ENCODE data around the gene RAP2A. TPM values are rescaled to one million over a fixed set of nuclear protein-coding genes. Genes with fewer than 3 reads are reported as not detected.

RAP2A gene
- total RNA-seq, 1 experiment from 2014 or later: 32.1 TPM

- H2AK5ac ChIP-seq (ENCODE audit: insufficient read length, low read length): no peak overlapping the region
- Mint-ChIP-seq H3K9me3 (no peaks in the 10 kb centered on the region), H3K4me1 (peaks cover 0 to 3% of the 10 kb centered on the region in 2 experiments; a peak in 2 of 4 replicates), H3K4me3 (no peak overlapping the region), H3K27me3 (ENCODE audit: low read depth) (no peaks in the 10 kb centered on the region), H3K27ac (no peak overlapping the region), H3K36me3 (ENCODE audit: insufficient read depth in 1 of 3, low read depth in 3 of 3) (no peaks in the 10 kb centered on the region)
- no peak overlapping the region for H3K23ac ChIP-seq (ENCODE audit: insufficient read length, low read depth, low read length)
- no peaks in the 10 kb centered on the region for H3K27me3 ChIP-seq (ENCODE audit: insufficient read depth, low read length)
- H3K79me1 ChIP-seq (ENCODE audit: insufficient read depth, low read depth, low read length, poor library complexity, severe bottlenecking): no peaks in the 10 kb centered on the region
- no peak overlapping the region for H4K5ac ChIP-seq (ENCODE audit: insufficient read length, low read depth, low read length)
- no peak overlapping the region for H3K18ac ChIP-seq (ENCODE audit: insufficient read length, low read depth, low read length)
- DNase-seq: no peak
- H2BK20ac ChIP-seq (ENCODE audit: low read depth, low read length, poor library complexity, severe bottlenecking): no peak overlapping the region
- H3K14ac ChIP-seq (ENCODE audit: insufficient read depth, low read length): no peak overlapping the region
- no peak overlapping the region for H2BK12ac ChIP-seq (ENCODE audit: insufficient read length, low read depth, low read length)
- H3K4me2 ChIP-seq (ENCODE audit: insufficient read depth, insufficient read length, low read length): no peak overlapping the region
- H3K79me2 ChIP-seq (ENCODE audit: insufficient read depth, low read length): no peaks in the 10 kb centered on the region
- no peak overlapping the region for H3K27ac ChIP-seq (ENCODE audit: insufficient read length, low read depth, low read length)
- no peak overlapping the region for H2BK5ac ChIP-seq (ENCODE audit: insufficient read length, low read length)
- no peak overlapping the region for H2BK15ac ChIP-seq (ENCODE audit: low read depth, low read length)
- no peak for TF ChIP-seq CTCF (conservative IDR thresholded peaks at IDR 0.05)
- no peak overlapping the region for H3K9ac ChIP-seq (ENCODE audit: extremely low read depth, insufficient read length, low read length)
- no peak overlapping the region for H3K56ac ChIP-seq (ENCODE audit: insufficient read length, low read depth, low read length)
- no peak overlapping the region for H3K4ac ChIP-seq (ENCODE audit: low read depth, low read length)
- H3K9me3 ChIP-seq (ENCODE audit: control insufficient read depth, low read depth, low read length): no peaks in the 10 kb centered on the region
- no peak overlapping the region for H3T11ph ChIP-seq (ENCODE audit: low read length)
- no peaks in the 10 kb centered on the region for H4K20me1 ChIP-seq (ENCODE audit: control insufficient read depth, insufficient read depth, insufficient read length)
- no peak overlapping the region for H4K91ac ChIP-seq (ENCODE audit: insufficient read length, low read depth, low read length)
- H4K8ac ChIP-seq (replicated peaks; ENCODE audit: insufficient read length, low read depth, low read length): no peak overlapping the region
- H3K4me1 ChIP-seq (ENCODE audit: insufficient read depth, low read length): no peaks in the 10 kb centered on the region
- H2AFZ ChIP-seq (ENCODE audit: low read length): no peak overlapping the region
- no CpG with 5 or more reads among the region's 3 CpGs for WGBS (ENCODE audit: extremely low coverage, insufficient read length, low lambda C conversion rate)
- no peaks in the 10 kb centered on the region for H3K23me2 ChIP-seq (ENCODE audit: insufficient read length, low read depth, low read length, poor library complexity, severe bottlenecking)
- no peak overlapping the region for H2BK120ac ChIP-seq (ENCODE audit: low read depth, low read length, poor library complexity, severe bottlenecking)
Measured at GRCh38 chr13:97497400-97497799, 63.4 kb downstream of the RAP2A start.
